IPS-11a (cell line): ENCODE results near the gene TSPAN18.

Experiments used
- H3K4me3 ChIP-seq: one replicate; pipeline ENCODE4 v1.5.1; 2013; ENCODE audit warnings: low read depth, low read length, control low read depth

TSPAN18 gene

DNA sequence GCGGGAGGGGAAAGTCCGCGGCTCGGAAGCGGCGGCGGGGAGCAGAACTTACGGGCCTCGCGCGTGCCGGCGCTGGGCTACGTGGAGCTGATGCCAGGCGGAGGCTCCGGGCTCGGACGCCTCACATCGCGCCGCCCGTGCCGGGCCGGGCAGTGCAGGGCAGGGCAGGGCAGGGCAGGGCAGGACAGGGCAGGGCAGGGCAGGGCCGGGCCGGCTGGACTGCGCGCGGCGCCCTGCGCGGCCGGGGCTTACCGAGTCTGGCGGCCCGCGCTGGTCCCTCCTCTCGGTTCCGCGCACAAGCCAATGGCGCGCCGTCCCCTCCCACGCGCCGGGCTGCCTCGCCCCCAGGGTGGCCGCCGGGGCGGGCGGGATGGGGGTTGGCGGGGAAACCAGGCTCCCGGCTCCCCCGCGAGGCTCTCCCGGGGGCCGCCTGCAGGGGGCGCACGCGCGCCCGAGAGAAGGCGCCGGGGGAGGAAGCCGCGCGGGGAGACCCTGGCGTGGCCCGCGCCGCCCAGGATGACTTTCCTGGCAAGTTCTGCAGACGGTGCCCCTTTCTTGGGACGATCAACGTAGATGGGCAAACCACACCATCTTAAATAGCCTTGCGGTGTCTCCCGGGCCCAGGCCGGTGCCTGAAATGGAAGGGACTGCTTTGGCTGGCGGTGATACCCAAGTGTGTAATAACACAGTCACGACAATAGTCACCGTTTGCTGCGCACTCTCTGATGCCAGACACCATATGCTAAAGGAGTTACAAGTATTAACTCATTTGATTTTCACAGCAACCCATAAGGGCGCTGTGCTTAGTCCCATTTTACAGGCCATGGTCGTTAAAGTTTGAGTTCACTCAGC lies 224.1 kb downstream of the TSPAN18 start, which contains the start of gene TP53I11:
TSS of gene TP53I11 (minus strand) at position 259 of the 852 bp plus-strand sequence. CDS start 12,548 bp downstream, outside the sequence.
- H3K4me3 ChIP-seq: peak within 1 kb of the TSS; percentile 76

GRCh38 chr11:44952082-44952481 lies 225.3 kb downstream of the TSPAN18 start:
- no peak overlapping the region for H3K4me3 ChIP-seq

- no peak overlapping the region for H3K4me3 ChIP-seq
Measured at GRCh38 chr11:44952500-44953260, 225.9 kb downstream of the TSPAN18 start.

- no peak overlapping the region for H3K4me3 ChIP-seq
Measured at GRCh38 chr11:44954051-44954906, 227.5 kb downstream of the TSPAN18 start.

GRCh38 chr11:44955015-44955738 lies 228.4 kb downstream of the TSPAN18 start:
- no peak overlapping the region for H3K4me3 ChIP-seq

GRCh38 chr11:44957040-44957515 lies 230.3 kb downstream of the TSPAN18 start:
- no peak overlapping the region for H3K4me3 ChIP-seq

DNA sequence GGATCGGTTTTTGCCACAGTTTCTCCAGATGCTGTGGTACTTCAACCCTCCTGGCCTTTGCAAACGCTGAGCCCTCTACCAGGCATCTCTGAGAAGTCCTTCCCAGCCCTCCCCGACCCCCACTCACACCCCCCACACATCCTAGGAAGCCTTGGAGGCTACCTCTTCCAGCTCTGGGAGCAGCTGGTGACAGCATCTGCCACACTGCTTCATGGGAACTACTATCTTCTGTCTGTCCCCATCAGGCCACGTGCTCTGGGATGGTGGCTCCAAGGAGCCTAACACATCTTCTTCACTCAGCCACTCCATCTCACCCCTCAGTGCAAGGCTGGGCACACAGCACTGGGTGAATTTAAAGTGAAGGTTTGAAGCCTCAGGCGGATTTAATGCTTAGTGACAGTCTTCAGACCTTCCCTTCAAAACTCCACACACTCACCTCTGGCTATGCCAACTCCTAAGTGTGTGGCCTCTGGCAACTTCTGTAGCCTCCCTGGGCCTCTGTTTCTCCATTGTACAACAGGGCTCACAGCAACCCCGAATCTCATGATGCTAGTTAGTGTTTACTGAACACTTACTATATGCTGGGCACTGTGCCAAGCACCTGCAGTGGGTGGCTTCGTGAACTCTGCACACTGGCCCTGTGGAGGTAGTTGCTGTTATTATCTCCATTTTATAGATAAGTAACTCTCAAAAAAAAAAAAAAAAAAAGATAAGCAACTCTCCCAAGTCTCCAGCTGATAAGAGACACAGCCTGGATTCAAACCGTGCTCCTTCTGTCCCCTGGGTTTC lies 231.2 kb downstream of the TSPAN18 start:
- H3K4me3 ChIP-seq: no peak overlapping the region

DNA sequence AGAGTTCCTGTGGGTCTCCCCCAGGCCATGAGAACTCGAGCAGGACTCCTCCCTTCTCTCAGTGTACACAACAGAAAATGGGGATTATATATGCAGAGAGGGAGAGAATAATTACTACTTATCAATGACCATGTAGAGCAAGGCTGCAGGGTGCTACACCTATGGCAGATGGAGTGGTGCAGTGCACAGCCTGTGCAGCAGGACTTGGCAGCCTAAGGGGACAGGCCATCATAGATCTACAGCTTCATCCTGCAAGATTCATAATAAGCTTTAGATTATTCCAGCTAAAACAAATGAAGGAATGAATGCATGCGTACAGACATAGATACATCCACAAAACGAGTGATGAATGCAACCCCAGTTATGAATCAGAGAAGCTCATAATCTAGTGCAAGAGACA lies 232.3 kb downstream of the TSPAN18 start:
- no peak overlapping the region for H3K4me3 ChIP-seq

DNA sequence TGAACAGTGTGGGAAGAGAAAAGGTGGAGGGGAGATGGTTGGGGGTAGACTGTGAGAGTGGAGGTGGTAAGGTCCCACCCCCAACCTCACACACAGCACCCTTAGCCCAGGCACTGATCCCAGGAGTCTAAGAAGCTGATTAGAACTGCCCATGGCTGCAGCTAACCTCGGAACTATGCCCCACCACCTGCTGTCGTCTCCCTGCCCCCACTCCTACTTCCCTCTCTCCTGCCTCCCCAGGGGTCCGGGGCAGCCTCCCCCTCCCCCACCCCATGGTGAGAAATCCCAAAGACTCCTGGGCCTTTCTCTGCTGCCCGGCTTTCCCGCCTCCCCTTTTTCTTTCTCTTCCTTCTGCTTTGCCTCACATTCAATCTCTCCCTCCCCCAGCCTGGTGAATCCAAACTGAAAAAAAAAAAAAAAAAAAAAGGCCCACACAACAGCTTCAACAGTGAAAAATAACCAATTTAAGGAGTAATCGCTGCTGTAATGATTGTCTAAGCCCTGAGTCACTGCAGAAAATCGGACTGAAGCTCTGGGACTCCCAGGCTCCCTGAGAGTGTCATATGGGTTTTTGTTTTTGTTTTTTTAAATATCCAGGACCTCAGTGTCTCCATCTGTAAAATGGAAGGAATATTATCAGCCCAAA lies 233.6 kb downstream of the TSPAN18 start:
- no peak overlapping the region for H3K4me3 ChIP-seq

DNA sequence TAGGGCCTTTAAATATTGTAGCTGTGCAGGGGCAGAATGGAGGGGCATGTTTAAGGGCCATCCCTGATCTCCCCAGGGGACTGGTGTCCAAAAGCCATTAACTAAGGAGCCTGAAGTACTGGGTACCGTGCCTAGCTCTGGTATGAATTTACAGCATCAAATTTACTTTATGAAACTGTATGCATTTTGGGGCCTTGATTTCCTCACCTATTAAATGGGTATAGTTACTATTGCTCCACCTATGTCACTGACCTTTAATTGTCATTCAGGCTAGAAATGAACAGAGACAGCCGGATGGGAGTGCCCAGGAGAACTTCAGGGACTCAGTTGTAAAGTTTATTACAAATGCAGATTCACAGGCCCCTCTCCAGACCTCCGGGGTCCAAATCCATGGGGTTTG lies 235.7 kb downstream of the TSPAN18 start:
- no peak overlapping the region for H3K4me3 ChIP-seq

DNA sequence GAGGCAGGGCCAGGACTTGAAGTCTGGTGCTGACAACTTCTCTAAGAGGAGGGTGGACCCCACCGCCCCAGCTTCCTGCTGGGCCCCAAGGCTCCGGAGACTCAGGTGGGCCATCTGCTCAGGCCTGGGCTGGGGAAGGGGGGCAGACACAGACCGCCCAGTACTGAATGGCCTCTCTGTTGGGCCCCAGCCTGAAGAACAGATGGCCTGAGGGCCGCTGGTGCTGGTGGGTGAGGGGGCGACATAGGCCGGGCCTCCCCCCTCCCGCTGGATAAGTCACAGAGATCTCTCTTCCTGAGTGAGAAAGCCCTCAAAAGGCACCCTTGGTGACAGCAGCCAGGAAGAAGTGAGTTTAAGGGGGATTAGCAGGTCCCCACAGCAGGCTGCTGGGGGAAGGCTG lies 236.4 kb downstream of the TSPAN18 start:
- no peak overlapping the region for H3K4me3 ChIP-seq

- H3K4me3 ChIP-seq: no peak overlapping the region
Measured at GRCh38 chr11:44963948-44964347, 237.2 kb downstream of the TSPAN18 start.

- no peak overlapping the region for H3K4me3 ChIP-seq
Measured at GRCh38 chr11:44964526-44965209, 237.9 kb downstream of the TSPAN18 start.

DNA sequence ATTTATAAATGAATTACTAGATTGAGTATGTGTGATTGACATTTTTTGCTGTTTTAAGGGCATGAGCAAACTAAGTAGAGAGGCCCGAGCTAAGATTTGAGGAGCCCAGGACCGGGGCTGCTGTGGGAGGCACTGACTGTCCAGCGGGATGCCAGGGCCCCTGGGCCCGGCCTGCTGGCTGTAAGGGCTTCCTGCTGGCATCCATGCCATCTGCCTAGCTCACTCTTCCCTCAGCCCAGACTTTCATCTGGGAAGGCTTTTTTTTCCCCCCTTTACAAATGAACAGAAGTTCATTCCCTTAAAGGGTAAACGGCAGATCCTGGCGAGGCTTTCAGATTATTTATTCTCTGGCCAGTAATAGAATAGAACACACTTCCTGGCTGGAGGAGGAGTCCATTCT lies 239.9 kb downstream of the TSPAN18 start:
- H3K4me3 ChIP-seq: no peak overlapping the region

DNA sequence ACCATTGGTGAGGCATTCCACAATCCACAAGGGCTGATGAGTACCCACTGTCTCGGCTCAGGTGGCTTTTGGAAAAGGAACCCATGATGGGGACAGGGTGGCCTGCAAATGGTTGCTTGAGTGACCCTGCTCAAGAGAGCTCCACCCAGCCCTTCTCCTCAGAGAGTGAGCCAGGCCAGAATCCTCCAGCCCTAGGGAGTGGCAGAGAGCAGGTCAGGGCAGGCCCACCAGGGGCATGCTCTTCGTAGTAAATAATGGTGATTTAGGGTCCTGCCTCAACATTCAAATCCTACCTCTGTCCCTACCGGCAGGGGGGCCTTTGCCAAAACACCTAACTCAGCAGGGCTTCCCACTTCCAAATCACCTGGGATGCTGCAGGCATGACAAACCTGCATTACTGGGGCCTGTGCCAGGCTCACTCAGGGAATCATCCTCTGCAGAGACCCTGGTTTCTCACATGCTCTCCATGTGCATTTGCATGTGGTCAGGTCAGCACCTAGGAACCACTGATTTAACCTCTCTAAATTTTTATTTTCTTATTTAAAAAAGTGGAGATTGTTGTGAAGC lies 241.3 kb downstream of the TSPAN18 start:
- no peak overlapping the region for H3K4me3 ChIP-seq

DNA sequence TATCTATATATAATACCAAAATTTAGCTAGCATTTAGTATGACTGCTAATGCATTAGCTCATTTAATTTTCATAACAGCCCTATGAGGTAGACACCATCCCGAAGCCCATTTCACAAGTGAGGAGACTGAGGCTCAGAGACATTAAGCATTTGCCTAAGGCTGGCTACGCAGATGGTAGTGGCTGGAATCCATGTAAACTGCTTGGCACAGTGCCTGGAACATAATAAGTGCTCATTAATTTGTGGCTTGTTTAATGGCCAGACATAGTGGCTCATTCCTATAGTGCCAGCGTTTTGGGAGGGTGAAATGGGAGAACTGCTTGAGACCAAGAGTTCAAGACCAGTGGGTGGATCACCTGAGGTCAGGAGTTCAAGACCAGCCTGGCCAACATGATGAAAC lies 241.7 kb downstream of the TSPAN18 start:
- no peak overlapping the region for H3K4me3 ChIP-seq

DNA sequence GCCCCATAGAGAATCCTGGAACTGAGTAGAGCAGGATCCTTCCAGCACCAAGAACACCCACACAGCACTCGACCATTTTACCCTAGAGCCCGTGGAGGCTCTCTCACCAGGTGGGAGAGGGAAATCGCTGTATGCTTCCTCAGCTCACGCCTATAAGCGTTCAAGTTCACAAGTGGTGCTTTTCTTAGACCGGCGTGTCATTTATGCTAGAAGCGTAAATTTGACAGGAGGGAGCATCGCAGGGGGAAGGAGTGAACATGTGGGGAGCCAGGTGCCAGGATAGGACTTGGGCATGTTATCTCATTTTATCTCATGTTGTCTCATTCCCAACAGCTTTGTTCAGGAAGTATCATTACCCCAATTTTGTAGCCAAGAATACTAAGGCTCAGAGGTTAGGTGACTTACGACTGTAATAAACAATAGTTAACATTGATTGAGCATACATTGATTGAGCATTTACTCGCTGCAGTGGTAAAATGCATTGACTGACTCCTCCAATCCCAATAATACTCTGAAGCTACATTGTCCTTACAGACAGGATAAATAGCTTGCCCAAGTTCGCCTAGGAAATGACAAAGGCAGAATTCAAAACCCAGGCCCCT lies 243.0 kb downstream of the TSPAN18 start:
- no peak overlapping the region for H3K4me3 ChIP-seq

DNA sequence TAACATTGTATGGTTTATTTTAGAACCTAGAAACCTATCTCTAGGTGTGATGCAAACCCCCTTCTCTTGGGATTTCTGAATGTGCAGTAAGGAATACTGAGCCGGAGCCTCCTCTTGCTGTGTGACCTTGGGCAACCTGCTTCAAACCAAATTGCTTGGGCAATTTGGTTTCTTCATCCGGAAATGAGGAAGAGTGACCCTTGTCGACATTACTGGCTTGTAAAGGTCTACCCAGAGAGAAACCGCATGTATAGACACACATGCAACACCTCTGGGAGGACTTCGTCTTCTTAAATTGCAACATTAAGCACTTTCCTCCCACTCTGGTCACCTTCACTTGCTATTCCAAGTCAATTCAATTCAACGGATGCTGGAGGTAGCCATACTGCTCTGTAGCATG lies 243.5 kb downstream of the TSPAN18 start:
- no peak overlapping the region for H3K4me3 ChIP-seq
